ENCODE measurements around the gene ANKRD44. TPM values are rescaled to one million over a fixed set of nuclear protein-coding genes. Genes with fewer than 3 reads are reported as not detected.

The ANKRD44 gene
- total RNA-seq, 1 donor from 2014 or later, result 3.4 TPM

GRCh38 chr2:197147942-197148341, 162.6 kb downstream of the ANKRD44 start:
- Mint-ChIP-seq H3K9me3 (no peaks in the 10 kb centered on the region), H3K4me3 (no peak overlapping the region), H3K4me1 (peaks cover 7% of the 10 kb centered on the region), H3K27me3 (ENCODE audit: insufficient read depth, low read depth) (no peaks in the 10 kb centered on the region), H3K27ac (no peak overlapping the region), H3K36me3 (no peaks in the 10 kb centered on the region)
- Histone ChIP-seq H3K79me2 (ENCODE audit: low read depth) (no peaks in the 10 kb centered on the region), H2AFZ (replicated peaks) (no peak overlapping the region), H3K9ac (no peak overlapping the region), H3F3A (ENCODE audit: low read depth) (no peaks in the 10 kb centered on the region), H3K27me3 (no peaks in the 10 kb centered on the region), H3K27ac (no peak overlapping the region), H3K9me3 (ENCODE audit: low read depth) (no peaks in the 10 kb centered on the region), H3K4me2 (no peak overlapping the region), H4K20me1 (ENCODE audit: low read depth) (no peaks in the 10 kb centered on the region), H3K4me3 (no peak overlapping the region), H3K4me1 (peaks cover 13% of the 10 kb centered on the region), H3K36me3 (no peaks in the 10 kb centered on the region)
- DNase-seq (ENCODE audit: low spot score), result no peak
- TF ChIP-seq EZH2phosphoT487 (IDR thresholded peaks at IDR 0.05) (no peak), EZH2 (IDR thresholded peaks at IDR 0.05) (no peak)
- TF ChIP-seq, protein P1, sequence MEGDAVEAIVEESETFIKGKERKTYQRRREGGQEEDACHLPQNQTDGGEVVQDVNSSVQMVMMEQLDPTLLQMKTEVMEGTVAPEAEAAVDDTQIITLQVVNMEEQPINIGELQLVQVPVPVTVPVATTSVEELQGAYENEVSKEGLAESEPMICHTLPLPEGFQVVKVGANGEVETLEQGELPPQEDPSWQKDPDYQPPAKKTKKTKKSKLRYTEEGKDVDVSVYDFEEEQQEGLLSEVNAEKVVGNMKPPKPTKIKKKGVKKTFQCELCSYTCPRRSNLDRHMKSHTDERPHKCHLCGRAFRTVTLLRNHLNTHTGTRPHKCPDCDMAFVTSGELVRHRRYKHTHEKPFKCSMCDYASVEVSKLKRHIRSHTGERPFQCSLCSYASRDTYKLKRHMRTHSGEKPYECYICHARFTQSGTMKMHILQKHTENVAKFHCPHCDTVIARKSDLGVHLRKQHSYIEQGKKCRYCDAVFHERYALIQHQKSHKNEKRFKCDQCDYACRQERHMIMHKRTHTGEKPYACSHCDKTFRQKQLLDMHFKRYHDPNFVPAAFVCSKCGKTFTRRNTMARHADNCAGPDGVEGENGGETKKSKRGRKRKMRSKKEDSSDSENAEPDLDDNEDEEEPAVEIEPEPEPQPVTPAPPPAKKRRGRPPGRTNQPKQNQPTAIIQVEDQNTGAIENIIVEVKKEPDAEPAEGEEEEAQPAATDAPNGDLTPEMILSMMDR (IDR thresholded peaks at IDR 0.05), result no peak

DNA sequence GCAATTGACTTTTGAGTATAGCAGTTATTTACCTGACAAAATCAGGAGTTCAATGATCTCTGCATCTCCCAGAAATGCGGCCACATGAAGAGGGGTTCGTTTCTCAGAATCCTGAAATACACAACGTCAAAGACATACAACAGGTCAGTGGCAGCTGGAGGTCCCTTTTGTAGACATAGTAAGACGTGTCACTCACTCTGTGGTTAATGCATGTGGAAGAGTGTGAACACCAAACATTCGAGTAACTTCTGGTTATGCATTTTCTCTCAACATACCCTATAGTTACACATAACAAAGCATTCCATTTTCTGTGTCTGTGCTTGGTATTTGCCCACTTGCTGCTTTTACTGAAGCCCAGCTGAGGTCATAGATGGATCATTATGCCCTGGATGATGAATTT, 163.6 kb downstream of the ANKRD44 start:
- DNase-seq (ENCODE audit: low spot score), result no peak
- H3K4me3 ChIP-seq, result no peak overlapping the region
- peaks cover 13% of the 10 kb centered on the region for H3K4me1 ChIP-seq
- Mint-ChIP-seq H3K36me3 (no peaks in the 10 kb centered on the region), H3K27ac (no peak overlapping the region), H3K27me3 (ENCODE audit: insufficient read depth, low read depth) (no peaks in the 10 kb centered on the region), H3K4me3 (no peak overlapping the region), H3K4me1 (peaks cover 7% of the 10 kb centered on the region), H3K9me3 (no peaks in the 10 kb centered on the region)
- H3K27ac ChIP-seq, result no peak overlapping the region
- H2AFZ ChIP-seq (replicated peaks), result no peak overlapping the region
- no peaks in the 10 kb centered on the region for H3F3A ChIP-seq (ENCODE audit: low read depth)
- H3K9ac ChIP-seq, result no peak overlapping the region
- H3K9me3 ChIP-seq (ENCODE audit: low read depth), result no peaks in the 10 kb centered on the region
- H3K36me3 ChIP-seq, result no peaks in the 10 kb centered on the region
- TF ChIP-seq EZH2phosphoT487 (IDR thresholded peaks at IDR 0.05), result no peak
- TF ChIP-seq, protein P1 (IDR thresholded peaks at IDR 0.05), result no peak
- no peak for TF ChIP-seq EZH2 (IDR thresholded peaks at IDR 0.05)
- H3K4me2 ChIP-seq, result no peak overlapping the region
- H4K20me1 ChIP-seq (ENCODE audit: low read depth), result no peaks in the 10 kb centered on the region
- H3K79me2 ChIP-seq (ENCODE audit: low read depth), result no peaks in the 10 kb centered on the region
- H3K27me3 ChIP-seq, result no peaks in the 10 kb centered on the region

DNA sequence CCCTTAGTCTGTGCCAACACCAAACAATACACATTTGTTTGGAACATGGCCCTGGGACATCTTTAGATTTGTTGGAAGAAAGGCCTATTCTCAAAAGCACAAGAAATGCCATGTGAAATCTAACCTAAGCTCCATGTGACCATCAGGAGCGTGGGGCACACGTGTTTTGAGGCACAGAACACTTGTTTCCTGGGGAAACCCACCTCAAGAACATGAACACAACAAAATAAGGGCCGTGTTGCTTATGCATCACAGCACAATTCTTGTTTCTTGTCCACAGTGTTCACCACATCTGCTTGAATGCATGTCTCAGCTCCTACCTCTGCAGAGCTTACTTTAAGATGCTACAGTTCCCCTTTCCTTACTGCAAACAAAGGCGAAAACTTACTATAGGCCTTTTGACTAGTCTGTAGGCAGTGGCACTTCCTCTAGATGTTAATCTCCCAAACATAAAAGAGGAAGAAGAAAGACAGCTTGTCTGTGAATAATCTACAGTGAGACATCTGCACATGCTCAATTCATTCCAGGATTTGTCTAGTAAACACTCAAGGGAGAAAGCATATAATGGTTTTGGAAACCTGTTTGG, 165.0 kb downstream of the ANKRD44 start:
- H3K9me3 Mint-ChIP-seq, result no peaks in the 10 kb centered on the region
- H3K27me3 Mint-ChIP-seq (ENCODE audit: insufficient read depth, low read depth), result peaks cover 3% of the 10 kb centered on the region
- H3K27ac Mint-ChIP-seq, result peak overlapping the region; percentile 54
- no peaks in the 10 kb centered on the region for H3K27me3 ChIP-seq
- no peak for DNase-seq (ENCODE audit: low spot score)
- H3K9me3 ChIP-seq (ENCODE audit: low read depth), result no peaks in the 10 kb centered on the region
- no peak overlapping the region for H3K9ac ChIP-seq
- H3K36me3 ChIP-seq, result no peaks in the 10 kb centered on the region
- peaks cover 10% of the 10 kb centered on the region for H3K4me1 Mint-ChIP-seq
- H3K79me2 ChIP-seq (ENCODE audit: low read depth), result no peaks in the 10 kb centered on the region
- H4K20me1 ChIP-seq (ENCODE audit: low read depth), result no peaks in the 10 kb centered on the region
- no peak overlapping the region for H3K4me3 ChIP-seq
- H3K36me3 Mint-ChIP-seq, result no peaks in the 10 kb centered on the region
- H3K4me1 ChIP-seq, result peaks cover 13% of the 10 kb centered on the region
- no peak overlapping the region for H3K27ac ChIP-seq
- H3K4me3 Mint-ChIP-seq, result no peak overlapping the region
- TF ChIP-seq EZH2 (IDR thresholded peaks at IDR 0.05) (no peak), EZH2phosphoT487 (IDR thresholded peaks at IDR 0.05) (no peak)
- TF ChIP-seq, protein P1 (IDR thresholded peaks at IDR 0.05), result no peak
- peak overlapping the region; percentile 53 for H2AFZ ChIP-seq (replicated peaks)
- H3F3A ChIP-seq (ENCODE audit: low read depth), result no peaks in the 10 kb centered on the region
- no peak overlapping the region for H3K4me2 ChIP-seq
